ENCODE data around the gene TPCN2. TPM values are rescaled to one million over a fixed set of nuclear protein-coding genes. Genes with fewer than 3 reads are reported as not detected.
A peak's percentile ranks its signal among the peaks of the same experiment; 100 is the strongest.

Gene TPCN2
- total and polyA plus RNA-seq, 2 of the 8 experiments (the other 6 are each of a cell fraction or from before 2014, with no cell fraction given) = 9.7 to 18.6 TPM

DNA sequence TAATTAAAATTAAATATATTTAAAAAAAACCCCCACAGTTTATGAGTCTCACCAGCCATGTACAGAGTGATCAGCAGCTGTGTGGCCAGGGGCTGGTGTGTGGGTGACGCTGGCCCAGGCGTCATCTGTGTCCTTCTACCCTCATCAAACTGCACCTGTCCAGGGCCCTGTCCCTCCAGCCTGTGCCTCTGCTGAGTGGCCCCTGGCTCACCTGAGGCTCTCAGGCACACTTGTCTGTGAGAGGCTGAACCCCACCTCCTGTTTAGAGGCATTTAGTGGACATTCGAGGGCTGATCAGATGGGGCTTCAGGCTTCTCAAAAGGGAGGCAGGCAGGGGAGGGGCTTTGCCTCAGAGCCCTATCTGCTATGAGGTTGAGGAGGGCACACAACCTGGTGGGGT, 77.1 kb downstream of the TPCN2 start:
- no peak overlapping the region for H3K23ac ChIP-seq (ENCODE audit: insufficient read length)
- H2BK20ac ChIP-seq (ENCODE audit: low read length) = no peak overlapping the region
- H2BK5ac ChIP-seq (ENCODE audit: low read depth, low read length) = no peak overlapping the region
- H3K27ac ChIP-seq (ENCODE audit: low read depth, low read length) = no peak overlapping the region
- no peak overlapping the region for H4K5ac ChIP-seq (ENCODE audit: insufficient read length, low read depth, low read length)
- no peaks in the 10 kb centered on the region for H3K79me2 ChIP-seq (ENCODE audit: control insufficient read depth in 1 of 2, insufficient read depth in 2 of 2, low read length in 2 of 2)
- H2AK5ac ChIP-seq (ENCODE audit: low read depth, low read length) = peak overlapping the region; percentile 43; the same call in 1 of the 2 replicates
- CTCF ChIA-PET (ENCODE audit: partially characterized antibody) = interaction anchor here (1.4 kb wide), 1 partner anchor 545 kb away, joined by 3 read pairs; no protein-coding TSS in a partner anchor
- H3K36me3 ChIP-seq (ENCODE audit: control insufficient read depth in 2 of 4, insufficient read depth in 4 of 4, low read length in 3 of 4) = no peaks in the 10 kb centered on the region
- H3K23me2 ChIP-seq (ENCODE audit: low read depth, low read length) = peaks cover 3% of the 10 kb centered on the region; the same call in 1 of the 2 replicates
- no peak overlapping the region for H3K4me3 ChIP-seq (ENCODE audit: extremely low read depth in 1 of 4, insufficient read depth in 2 of 4, low read depth in 3 of 4, low read length in 4 of 4)
- H4K20me1 ChIP-seq (replicated peaks in 1 of 2; ENCODE audit: control insufficient read depth in 1 of 2, insufficient read depth in 2 of 2, low read length in 2 of 2) = no peaks in the 10 kb centered on the region
- no peak overlapping the region for H3K14ac ChIP-seq (ENCODE audit: insufficient read length)
- H3K27me3 ChIP-seq (replicated peaks in 1 of 4; ENCODE audit: control insufficient read depth in 3 of 4, extremely low read depth in 1 of 4, insufficient read depth in 3 of 4, low read length in 3 of 4) = peaks cover 0 to 4% (median under 1%) of the 10 kb centered on the region in 4 experiments; a peak in 2 of 7 replicates
- H2BK12ac ChIP-seq (ENCODE audit: low read depth, low read length) = peak overlapping the region; percentile 75; the same call in 1 of the 2 replicates
- no peak overlapping the region for H3K18ac ChIP-seq (ENCODE audit: extremely low read depth, low read length)
- peaks cover 0 to 26% (median 18%) of the 10 kb centered on the region in 4 experiments; a peak in 6 of 7 replicates for H3K4me1 ChIP-seq (replicated peaks in 1 of 4; ENCODE audit: control insufficient read depth in 3 of 4, insufficient read depth in 4 of 4, low read length in 3 of 4)
- H2AFZ ChIP-seq (ENCODE audit: low read length) = no peak overlapping the region
- H3K9me3 ChIP-seq (ENCODE audit: insufficient read depth in 2 of 2, low read depth in 1 of 2, low read length in 1 of 2) = peaks cover 0 to 3% of the 10 kb centered on the region in 2 experiments; a peak in 2 of 4 replicates
- H3K9ac ChIP-seq (replicated peaks in 1 of 4; ENCODE audit: extremely low read depth in 1 of 4, low read depth in 3 of 4, low read length in 3 of 4) = no peak overlapping the region
- POLR2A ChIA-PET (ENCODE audit: partially characterized antibody) = no interaction called here
- H4K8ac ChIP-seq (ENCODE audit: extremely low read depth, insufficient read depth, low read length) = peak overlapping the region; percentile 77
- no peak overlapping the region for H2BK120ac ChIP-seq (replicated peaks; ENCODE audit: low read depth, low read length)
- no peak overlapping the region for H3K4me2 ChIP-seq (ENCODE audit: insufficient read depth in 1 of 2, low read depth in 2 of 2, low read length in 2 of 2)
- no peak for DNase-seq (ENCODE audit: low read depth in 1 of 2, low spot score in 2 of 2)
- H4K91ac ChIP-seq (replicated peaks; ENCODE audit: insufficient read length, low read length) = no peak overlapping the region
- no peak overlapping the region for H3K4ac ChIP-seq (replicated peaks; ENCODE audit: insufficient read length, low read depth, low read length)
- H2BK15ac ChIP-seq (ENCODE audit: low read length) = no peak overlapping the region
- no peak overlapping the region for H3K56ac ChIP-seq (replicated peaks; ENCODE audit: insufficient read length, low read depth, low read length)
- no peak for FAIRE-seq
- no peaks in the 10 kb centered on the region for H3K79me1 ChIP-seq (ENCODE audit: low read depth, low read length)
- WGBS, 2 experiments (ENCODE audit: extremely low coverage in 1 of 2, insufficient coverage in 1 of 2, insufficient read length in 1 of 2, insufficient replicate concordance in 2 of 2, low coverage in 1 of 2, low lambda C conversion rate in 2 of 2, missing lambda C conversion rate in 1 of 2) = 87% methylated on average over 3 of the region's 3 CpGs; no CpG with 5 or more reads in 1 of the 2 experiments
- TF ChIP-seq SAP30 (IDR thresholded peaks at IDR 0.05; ENCODE audit: insufficient read depth, insufficient replicate concordance, low read length) (no peak), CTBP2 (IDR thresholded peaks at IDR 0.05; ENCODE audit: borderline replicate concordance, insufficient read depth, insufficient read length, low read length) (no peak), FOSL1 (IDR thresholded peaks at IDR 0.05; ENCODE audit: insufficient read depth, low read depth, low read length) (no peak), CEBPB (IDR thresholded peaks at IDR 0.05; ENCODE audit: low read depth, low read length) (no peak), KDM4A (IDR thresholded peaks at IDR 0.05; ENCODE audit: low read depth, low read length, severe bottlenecking) (no peak), BCL11A (IDR thresholded peaks at IDR 0.05; ENCODE audit: low read depth in 2 of 2, low read length in 2 of 2) (no peak), GABPA (IDR thresholded peaks at IDR 0.05; ENCODE audit: borderline replicate concordance, insufficient read depth, low read length) (no peak), RNF2 (IDR thresholded peaks at IDR 0.05; ENCODE audit: borderline replicate concordance, low read depth, low read length, missing control alignments, poor library complexity, severe bottlenecking) (no peak), TEAD4 (IDR thresholded peaks at IDR 0.05; ENCODE audit: low read depth, low read length) (no peak), SUZ12 (IDR thresholded peaks at IDR 0.05; ENCODE audit: low read length) (no peak), NANOG (IDR thresholded peaks at IDR 0.05; ENCODE audit: insufficient read depth, low read depth, low read length, poor library complexity, severe bottlenecking) (no peak)
- TF ChIP-seq, protein P1, sequence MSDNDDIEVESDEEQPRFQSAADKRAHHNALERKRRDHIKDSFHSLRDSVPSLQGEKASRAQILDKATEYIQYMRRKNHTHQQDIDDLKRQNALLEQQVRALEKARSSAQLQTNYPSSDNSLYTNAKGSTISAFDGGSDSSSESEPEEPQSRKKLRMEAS (IDR thresholded peaks at IDR 0.05) = no peak
